ENCODE data around the gene RASL10B.

Gene RASL10B

GRCh38 chr17:35726127-35726952 is 5.1 kb upstream of the RASL10B start:
- no peak overlapping the region for H3K4me3 ChIP-seq (ENCODE audit: control insufficient read depth, low read depth, low read length)
- TF ChIP-seq CTCF (IDR thresholded peaks at IDR 0.05; ENCODE audit: control insufficient read depth, insufficient read depth, low read depth, low read length, missing control alignments), result no peak
- DNase-seq (ENCODE audit: low read depth), result peak; percentile 91

- H3K4me3 ChIP-seq (ENCODE audit: control insufficient read depth, low read depth, low read length), result no peak overlapping the region
- TF ChIP-seq CTCF (IDR thresholded peaks at IDR 0.05; ENCODE audit: control insufficient read depth, insufficient read depth, low read depth, low read length, missing control alignments), result no peak
- DNase-seq (ENCODE audit: low read depth), result no peak
These were observed 4.4 kb upstream of the RASL10B start for GRCh38 chr17:35726953-35727460.

DNA sequence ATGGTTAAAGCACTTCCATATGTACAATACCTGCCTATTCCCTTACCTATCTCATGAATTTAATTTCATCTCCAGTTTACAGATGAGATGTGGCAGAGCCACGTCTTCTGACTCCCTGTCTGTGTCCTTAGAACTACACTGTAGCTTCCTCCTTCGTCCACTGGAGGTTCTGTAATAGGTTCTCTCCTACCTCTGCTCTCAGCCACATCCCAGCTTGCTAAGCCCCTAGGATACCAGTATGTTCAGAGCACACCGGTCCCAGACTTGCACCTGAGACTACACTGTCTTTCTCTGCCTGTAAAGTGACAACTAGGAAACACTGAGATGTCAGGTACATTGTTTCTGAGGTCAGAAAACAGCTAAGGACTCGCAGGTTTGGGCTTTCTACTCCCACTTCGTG is 3.8 kb upstream of the RASL10B start:
- no peak for TF ChIP-seq CTCF (IDR thresholded peaks at IDR 0.05; ENCODE audit: control insufficient read depth, insufficient read depth, low read depth, low read length, missing control alignments)
- H3K4me3 ChIP-seq (ENCODE audit: control insufficient read depth, low read depth, low read length), result no peak overlapping the region
- no peak for DNase-seq (ENCODE audit: low read depth)

DNA sequence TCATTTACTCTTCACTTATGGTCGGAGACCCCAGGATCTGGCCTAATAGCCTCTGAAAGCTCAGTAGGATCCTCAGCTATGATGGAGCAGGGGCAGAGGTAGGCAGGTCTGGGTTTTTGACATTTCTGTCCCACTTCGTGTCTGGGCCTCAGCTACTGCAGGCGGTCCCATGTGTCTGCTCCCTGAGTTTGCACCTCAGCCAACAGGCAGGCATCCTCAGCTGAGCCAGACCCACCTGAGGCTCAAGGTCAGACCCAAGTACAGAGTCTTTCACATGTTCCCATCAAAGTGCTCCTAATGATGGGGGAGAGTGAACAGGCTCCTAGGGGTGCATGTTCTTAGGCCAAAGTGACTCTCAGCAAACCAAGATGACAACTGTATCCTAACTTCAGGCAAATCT is 2.9 kb upstream of the RASL10B start:
- no peak for TF ChIP-seq CTCF (IDR thresholded peaks at IDR 0.05; ENCODE audit: control insufficient read depth, insufficient read depth, low read depth, low read length, missing control alignments)
- DNase-seq (ENCODE audit: low read depth), result no peak
- no peak overlapping the region for H3K4me3 ChIP-seq (ENCODE audit: control insufficient read depth, low read depth, low read length)

DNA sequence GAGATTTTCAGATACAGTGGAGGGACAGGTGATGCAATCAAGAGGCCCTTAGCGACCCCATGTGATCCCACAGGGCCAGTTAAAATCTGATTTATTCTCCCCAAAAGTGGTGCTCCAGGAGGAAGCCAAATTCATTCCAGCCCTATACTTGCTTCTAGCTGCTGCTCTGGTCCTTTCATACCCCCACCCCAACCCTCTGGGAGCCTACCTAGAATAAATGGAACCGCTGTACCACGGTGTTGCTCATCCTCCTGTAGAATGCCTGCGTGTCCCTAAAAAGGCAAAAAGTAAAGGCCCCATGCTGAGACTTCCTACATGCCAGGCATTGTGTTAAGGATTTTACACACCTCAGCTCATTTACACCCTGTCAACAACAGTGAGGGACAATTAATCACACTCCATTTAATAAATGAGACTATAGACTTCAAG is 2.0 kb upstream of the RASL10B start:
- H3K4me3 ChIP-seq (ENCODE audit: control insufficient read depth, low read depth, low read length), result no peak overlapping the region
- no peak for TF ChIP-seq CTCF (IDR thresholded peaks at IDR 0.05; ENCODE audit: control insufficient read depth, insufficient read depth, low read depth, low read length, missing control alignments)
- no peak for DNase-seq (ENCODE audit: low read depth)

- no peak overlapping the region for H3K4me3 ChIP-seq (ENCODE audit: control insufficient read depth, low read depth, low read length)
- no peak for TF ChIP-seq CTCF (IDR thresholded peaks at IDR 0.05; ENCODE audit: control insufficient read depth, insufficient read depth, low read depth, low read length, missing control alignments)
- no peak for DNase-seq (ENCODE audit: low read depth)
These were observed 936 bp upstream of the RASL10B start for GRCh38 chr17:35730400-35731005.

All from AG09309 (cell line).